ENCODE results near the gene C1QTNF8.

DNA sequence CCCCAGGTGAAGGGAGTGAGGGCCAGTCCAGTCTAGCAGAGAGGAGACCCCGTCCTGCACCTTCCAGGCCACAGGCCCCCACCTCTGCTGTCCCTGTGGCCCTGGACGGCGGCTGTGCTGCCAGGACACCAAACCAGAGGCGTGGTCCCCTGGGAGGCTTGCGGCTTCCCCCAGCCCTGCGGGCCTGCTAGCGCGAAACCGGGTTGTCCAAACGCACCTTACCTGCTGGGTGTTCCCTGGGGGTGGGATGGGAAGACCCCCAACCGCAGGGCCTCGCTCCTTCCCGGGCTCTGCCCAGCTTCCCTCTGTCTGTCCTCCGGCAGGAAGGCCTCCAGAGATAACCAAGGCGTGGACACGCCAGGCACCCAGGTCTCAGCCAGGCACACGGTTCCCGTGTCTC is 37.2 kb upstream of the C1QTNF8 start:
- no peak for TF ChIP-seq ZFX (IDR thresholded peaks at IDR 0.05)
- TF ChIP-seq, protein P1, sequence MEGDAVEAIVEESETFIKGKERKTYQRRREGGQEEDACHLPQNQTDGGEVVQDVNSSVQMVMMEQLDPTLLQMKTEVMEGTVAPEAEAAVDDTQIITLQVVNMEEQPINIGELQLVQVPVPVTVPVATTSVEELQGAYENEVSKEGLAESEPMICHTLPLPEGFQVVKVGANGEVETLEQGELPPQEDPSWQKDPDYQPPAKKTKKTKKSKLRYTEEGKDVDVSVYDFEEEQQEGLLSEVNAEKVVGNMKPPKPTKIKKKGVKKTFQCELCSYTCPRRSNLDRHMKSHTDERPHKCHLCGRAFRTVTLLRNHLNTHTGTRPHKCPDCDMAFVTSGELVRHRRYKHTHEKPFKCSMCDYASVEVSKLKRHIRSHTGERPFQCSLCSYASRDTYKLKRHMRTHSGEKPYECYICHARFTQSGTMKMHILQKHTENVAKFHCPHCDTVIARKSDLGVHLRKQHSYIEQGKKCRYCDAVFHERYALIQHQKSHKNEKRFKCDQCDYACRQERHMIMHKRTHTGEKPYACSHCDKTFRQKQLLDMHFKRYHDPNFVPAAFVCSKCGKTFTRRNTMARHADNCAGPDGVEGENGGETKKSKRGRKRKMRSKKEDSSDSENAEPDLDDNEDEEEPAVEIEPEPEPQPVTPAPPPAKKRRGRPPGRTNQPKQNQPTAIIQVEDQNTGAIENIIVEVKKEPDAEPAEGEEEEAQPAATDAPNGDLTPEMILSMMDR (conservative IDR thresholded peaks at IDR 0.05): no peak
